Neural progenitor cell (in vitro differentiated cells): ENCODE measurements around the gene EPB41. TPM values are rescaled to one million over a fixed set of nuclear protein-coding genes. Genes with fewer than 3 reads are reported as not detected.
A peak's percentile ranks its signal among the peaks of the same experiment; 100 is the strongest.

ENCODE experiments used
- DNase-seq: peaks from one replicate; pipeline ENCODE4 v3.0.0-alpha.2; 2016; ENCODE audit warnings: low spot score
- H2AFZ ChIP-seq: fragments of 200-600 bp; sonication (generic); replicated peaks from 2 replicates; pipeline ENCODE4 v1.6.1; 2016; ENCODE audit warnings: antibody characterized with exemption
- H3F3A ChIP-seq: fragments of 200-600 bp; sonication (generic); 2 replicates; pipeline ENCODE4 v1.6.1; 2016; ENCODE audit warnings: antibody characterized with exemption, low read depth
- H3K27ac ChIP-seq: fragments of 200-600 bp; sonication (generic); 2 replicates; pipeline ENCODE4 v1.5.1; 2016; ENCODE audit warnings: mild to moderate bottlenecking
- H3K27me3 ChIP-seq: fragments of 200-600 bp; sonication (generic); 2 replicates; pipeline ENCODE4 v1.6.1; 2016; ENCODE audit warnings: mild to moderate bottlenecking, moderate library complexity
- H3K36me3 ChIP-seq: fragments of 200-600 bp; sonication (generic); 2 replicates; pipeline ENCODE4 v1.5.1; 2016
- H3K4me1 ChIP-seq: fragments of 200-600 bp; sonication (generic); 2 replicates; pipeline ENCODE4 v1.6.1; 2016; ENCODE audit warnings: mixed run types
- H3K4me2 ChIP-seq: fragments of 200-600 bp; sonication (generic); 2 replicates; pipeline ENCODE4 v1.6.1; 2016
- H3K4me3 ChIP-seq: fragments of 200-600 bp; sonication (generic); 2 replicates; pipeline ENCODE4 v1.5.1; 2016
- H3K79me2 ChIP-seq: fragments of 200-600 bp; sonication (generic); 2 replicates; pipeline ENCODE4 v1.6.1; 2016; ENCODE audit warnings: low read depth
- H3K9ac ChIP-seq: fragments of 200-600 bp; sonication (generic); 2 replicates; pipeline ENCODE4 v1.6.1; 2016
- H3K9me3 ChIP-seq: fragments of 200-600 bp; sonication (generic); 2 replicates; pipeline ENCODE4 v1.5.1; 2016; ENCODE audit warnings: low read depth
- H4K20me1 ChIP-seq: fragments of 200-600 bp; sonication (generic); 2 replicates; pipeline ENCODE4 v1.6.1; 2016; ENCODE audit warnings: low read depth
- H3K27ac Mint-ChIP-seq: 3 replicates; pipeline ENCODE4 v1.8.0; 2021; ENCODE audit warnings: mixed read lengths
- H3K27me3 Mint-ChIP-seq: 2 replicates; pipeline ENCODE4 v1.8.0; 2022; ENCODE audit warnings: low read depth, mild to moderate bottlenecking, inconsistent platforms, moderate library complexity, mixed read lengths; ENCODE audit not compliant: insufficient read depth
- H3K36me3 Mint-ChIP-seq: 3 replicates; pipeline ENCODE4 v1.8.0; 2021; ENCODE audit warnings: mixed read lengths
- H3K4me1 Mint-ChIP-seq: 3 replicates; pipeline ENCODE4 v1.8.0; 2021; ENCODE audit warnings: mixed read lengths
- H3K4me3 Mint-ChIP-seq: 3 replicates; pipeline ENCODE4 v1.8.0; 2021; ENCODE audit warnings: mild to moderate bottlenecking, moderate library complexity, mixed read lengths
- H3K9me3 Mint-ChIP-seq: 3 replicates; pipeline ENCODE4 v1.8.0; 2020; ENCODE audit warnings: mixed read lengths
- CTCF ChIP-seq: fragments of 200-600 bp; sonication (generic); IDR thresholded peaks from 2 replicates; pipeline ENCODE4 v1.5.1; 2017; ENCODE audit warnings: antibody characterized with exemption, mild to moderate bottlenecking
- EZH2 ChIP-seq: fragments of 200-600 bp; sonication (generic); IDR thresholded peaks from 2 replicates; pipeline ENCODE4 v1.6.1; 2017; ENCODE audit warnings: antibody characterized with exemption, mild to moderate bottlenecking, moderate library complexity
- EZH2phosphoT487 ChIP-seq: fragments of 200-600 bp; sonication (generic); IDR thresholded peaks from 2 replicates; pipeline ENCODE4 v1.6.1; 2017; ENCODE audit warnings: antibody characterized with exemption
- total RNA-seq: library from RNA; depleted of rRNA; stranded (reverse); fragments of >200 nt; gene quantifications from 2 replicates; pipeline ENCODE4 v1.2.3, GENCODE V29; 2015; ENCODE audit warnings: low replicate concordance

The EPB41 gene
- total RNA-seq, 1 donor from 2014 or later, result 211 TPM

GRCh38 chr1:28915031-28915895 is 894 bp downstream of the EPB41 start:
- H2AFZ ChIP-seq, result peak overlapping the region; percentile 63

GRCh38 chr1:28917757-28918118 is 3.4 kb downstream of the EPB41 start:
- no peak for DNase-seq
- Mint-ChIP-seq H3K9me3 (no peaks in the 10 kb centered on the region), H3K4me3 (no peak overlapping the region), H3K36me3 (peaks cover 2% of the 10 kb centered on the region), H3K4me1 (peaks cover 38% of the 10 kb centered on the region), H3K27me3 (peaks cover 2% of the 10 kb centered on the region), H3K27ac (no peak overlapping the region)
- peaks cover 49% of the 10 kb centered on the region for H4K20me1 ChIP-seq
- no peak overlapping the region for H3K27ac ChIP-seq
- no peak overlapping the region for H3K4me2 ChIP-seq
- no peak overlapping the region for H2AFZ ChIP-seq
- H3K9me3 ChIP-seq, result no peaks in the 10 kb centered on the region
- H3K4me3 ChIP-seq, result no peak overlapping the region
- peaks cover 20% of the 10 kb centered on the region for H3F3A ChIP-seq
- H3K36me3 ChIP-seq, result no peaks in the 10 kb centered on the region
- H3K27me3 ChIP-seq, result no peaks in the 10 kb centered on the region
- no peak overlapping the region for H3K9ac ChIP-seq
- H3K4me1 ChIP-seq, result peaks cover 29% of the 10 kb centered on the region
- peaks cover 80% of the 10 kb centered on the region for H3K79me2 ChIP-seq
- TF ChIP-seq CTCF (no peak), EZH2 (no peak), EZH2phosphoT487 (no peak)

More at GRCh38 chr1:28915031-28915895, 894 bp downstream of the EPB41 start:
- H3F3A ChIP-seq, result peaks cover 20% of the 10 kb centered on the region
- peak overlapping the region; percentile 97 for H3K27ac Mint-ChIP-seq
- TF ChIP-seq EZH2 (no peak), EZH2phosphoT487 (no peak), CTCF (no peak)
- no peaks in the 10 kb centered on the region for H3K9me3 ChIP-seq
- peak overlapping the region; percentile 100 for H3K4me3 Mint-ChIP-seq
- peaks cover 55% of the 10 kb centered on the region for H3K79me2 ChIP-seq
- H3K36me3 ChIP-seq, result no peaks in the 10 kb centered on the region
- peaks cover 45% of the 10 kb centered on the region for H4K20me1 ChIP-seq
- peaks cover 4% of the 10 kb centered on the region for H3K27me3 Mint-ChIP-seq
- peaks cover 2% of the 10 kb centered on the region for H3K36me3 Mint-ChIP-seq
- peak overlapping the region; percentile 82 for H3K4me3 ChIP-seq
- H3K4me1 Mint-ChIP-seq, result peaks cover 44% of the 10 kb centered on the region
- peak overlapping the region; percentile 79 for H3K9ac ChIP-seq
- peak overlapping the region; percentile 97 for H3K4me2 ChIP-seq
- no peaks in the 10 kb centered on the region for H3K9me3 Mint-ChIP-seq
- DNase-seq, result peak; percentile 72
- H3K27me3 ChIP-seq, result no peaks in the 10 kb centered on the region
- H3K4me1 ChIP-seq, result peaks cover 34% of the 10 kb centered on the region
- peak overlapping the region; percentile 93 for H3K27ac ChIP-seq

GRCh38 chr1:28921286-28921869 is 7.0 kb downstream of the EPB41 start:
- Mint-ChIP-seq H3K27me3 (peaks cover 2% of the 10 kb centered on the region), H3K4me3 (no peak overlapping the region), H3K27ac (no peak overlapping the region), H3K4me1 (peaks cover 27% of the 10 kb centered on the region), H3K36me3 (peaks cover 2% of the 10 kb centered on the region), H3K9me3 (no peaks in the 10 kb centered on the region)
- H3F3A ChIP-seq, result peaks cover 18% of the 10 kb centered on the region
- H3K9me3 ChIP-seq, result no peaks in the 10 kb centered on the region
- no peaks in the 10 kb centered on the region for H3K36me3 ChIP-seq
- no peaks in the 10 kb centered on the region for H3K27me3 ChIP-seq
- DNase-seq, result no peak
- H3K4me3 ChIP-seq, result no peak overlapping the region
- H3K4me2 ChIP-seq, result no peak overlapping the region
- no peak overlapping the region for H3K9ac ChIP-seq
- H3K79me2 ChIP-seq, result peaks cover 100% of the 10 kb centered on the region
- H3K27ac ChIP-seq, result no peak overlapping the region
- H4K20me1 ChIP-seq, result peaks cover 42% of the 10 kb centered on the region
- peaks cover 25% of the 10 kb centered on the region for H3K4me1 ChIP-seq
- TF ChIP-seq CTCF (no peak), EZH2phosphoT487 (no peak), EZH2 (no peak)
- no peak overlapping the region for H2AFZ ChIP-seq
